ENCODE data around the gene NEDD4. TPM values are rescaled to one million over a fixed set of nuclear protein-coding genes. Genes with fewer than 3 reads are reported as not detected.
"Not testable (repeated sequence)": the region's sequence is repeated elsewhere in the genome, so short reads cannot be mapped to it uniquely, and the experiment has no call there.

Gene NEDD4
- polyA plus RNA-seq, 3 donors, result 14.7 to 17.1 (median 15.2) TPM

- DNase-seq (ENCODE audit: low read depth in 3 of 3, low spot score in 2 of 3), result not testable (repeated sequence)
These were observed 13.6 kb upstream of the NEDD4 start for GRCh38 chr15:56007053-56007452.

GRCh38 chr15:56006371-56006770, 13.0 kb upstream of the NEDD4 start:
- DNase-seq (ENCODE audit: low read depth in 3 of 3, low spot score in 2 of 3), result not testable (repeated sequence)

DNA sequence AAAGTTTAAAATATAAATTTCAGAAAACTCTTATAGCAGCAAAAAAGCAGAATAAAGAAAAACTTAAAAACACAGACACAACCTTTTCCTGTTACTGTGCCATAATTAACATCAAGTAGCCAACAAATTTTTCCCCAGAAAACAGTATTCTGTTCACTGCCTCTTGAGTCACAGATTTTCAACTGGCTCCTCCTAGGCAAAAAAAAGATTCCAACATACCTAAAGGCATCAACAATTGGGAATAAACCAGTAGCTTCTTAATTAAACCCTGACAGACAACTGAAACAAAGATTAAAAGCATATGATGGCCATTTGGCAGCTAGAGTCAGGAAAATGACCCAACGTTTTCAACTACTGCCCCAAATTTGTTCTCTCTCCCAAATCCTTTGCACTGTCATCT, 10.9 kb upstream of the NEDD4 start:
- DNase-seq (ENCODE audit: low read depth in 3 of 3, low spot score in 2 of 3), result not testable (repeated sequence)

DNA sequence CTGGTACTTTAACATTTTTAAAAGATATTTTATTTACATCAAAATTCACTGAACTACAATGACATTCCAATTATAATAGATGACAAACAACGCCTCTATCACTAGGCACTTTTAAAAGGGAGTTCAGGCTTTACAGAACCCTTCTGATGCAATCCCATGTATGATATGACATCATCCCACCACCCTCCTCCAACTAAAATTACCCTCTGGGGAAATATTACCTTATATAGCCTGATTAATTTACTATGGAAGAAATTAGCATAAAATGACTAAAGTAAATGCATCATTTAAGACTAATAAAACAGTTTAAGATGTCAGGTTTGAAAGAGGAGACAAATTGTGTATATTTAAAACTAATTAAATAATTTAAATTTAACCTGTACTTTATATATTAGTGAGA, 10.4 kb upstream of the NEDD4 start:
- not testable (repeated sequence) for DNase-seq (ENCODE audit: low read depth in 3 of 3, low spot score in 2 of 3)

GRCh38 chr15:56003277-56003676, 9.9 kb upstream of the NEDD4 start:
- not testable (repeated sequence) for DNase-seq (ENCODE audit: low read depth in 3 of 3, low spot score in 2 of 3)

- no peak for DNase-seq (ENCODE audit: low read depth in 3 of 3, low spot score in 2 of 3)
These were observed 8.2 kb upstream of the NEDD4 start for GRCh38 chr15:56001471-56002078.

DNA sequence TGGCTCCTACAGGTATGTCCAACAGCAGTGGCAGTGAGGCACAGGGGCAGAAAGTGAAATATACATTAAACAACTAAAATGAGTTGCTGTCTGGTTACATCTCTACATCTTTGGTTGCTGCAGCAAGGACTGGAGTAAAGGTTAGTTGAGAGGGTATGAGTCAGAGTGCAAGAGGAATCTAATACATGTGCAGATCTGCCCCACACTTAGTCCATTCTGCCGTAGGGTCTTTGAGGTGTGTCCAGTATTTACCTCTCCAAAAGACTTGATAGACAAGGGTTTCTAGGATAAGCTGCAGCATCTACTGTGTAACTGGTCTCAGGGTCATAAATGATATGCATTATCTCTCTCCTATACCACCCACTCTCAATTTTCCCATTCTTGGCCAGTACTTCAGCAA, 6.2 kb upstream of the NEDD4 start:
- no peak for DNase-seq (ENCODE audit: low read depth in 3 of 3, low spot score in 2 of 3)

GRCh38 chr15:55998478-55998877, 5.1 kb upstream of the NEDD4 start:
- DNase-seq (ENCODE audit: low read depth in 3 of 3, low spot score in 2 of 3), result no peak

DNA sequence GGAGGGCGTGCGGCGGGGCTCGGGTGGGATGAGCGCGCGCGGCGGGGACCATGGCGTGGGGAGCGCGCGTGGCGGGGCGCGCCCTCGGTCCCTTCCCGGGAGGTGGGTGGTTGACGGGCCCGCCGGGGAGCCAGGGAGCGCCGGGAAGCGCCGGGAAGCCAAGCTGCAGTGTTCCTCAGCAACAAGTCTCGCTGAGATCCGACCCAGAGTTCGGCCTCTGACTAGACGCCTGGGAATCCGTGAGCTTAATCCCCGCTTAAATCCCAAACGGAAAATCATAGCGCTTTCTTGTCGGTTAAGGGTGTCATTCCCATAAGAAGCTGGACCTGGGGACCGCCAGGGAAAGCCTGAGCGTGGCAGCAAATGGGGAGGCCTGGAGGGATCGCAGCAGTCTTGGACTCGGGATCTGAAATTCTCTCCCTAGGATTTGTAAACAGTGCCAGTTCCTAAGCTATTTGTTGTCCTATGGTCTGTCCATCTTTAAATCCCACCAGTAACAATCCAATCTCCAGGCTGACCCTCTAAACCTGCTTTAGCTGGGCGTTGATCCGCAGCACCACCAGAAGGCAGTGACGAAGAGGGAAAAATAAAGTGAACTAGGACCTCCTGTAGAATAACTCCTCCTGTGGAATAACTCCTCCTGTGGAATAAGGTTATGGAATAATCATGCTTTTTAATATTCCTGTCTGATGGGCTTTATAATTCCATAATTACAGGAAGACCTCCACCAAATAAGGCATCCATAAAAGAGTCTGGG, 570 bp upstream of the NEDD4 start:
- DNase-seq (ENCODE audit: low read depth in 3 of 3, low spot score in 2 of 3), result peak; percentile 36 to 47 (median 37)

DNA sequence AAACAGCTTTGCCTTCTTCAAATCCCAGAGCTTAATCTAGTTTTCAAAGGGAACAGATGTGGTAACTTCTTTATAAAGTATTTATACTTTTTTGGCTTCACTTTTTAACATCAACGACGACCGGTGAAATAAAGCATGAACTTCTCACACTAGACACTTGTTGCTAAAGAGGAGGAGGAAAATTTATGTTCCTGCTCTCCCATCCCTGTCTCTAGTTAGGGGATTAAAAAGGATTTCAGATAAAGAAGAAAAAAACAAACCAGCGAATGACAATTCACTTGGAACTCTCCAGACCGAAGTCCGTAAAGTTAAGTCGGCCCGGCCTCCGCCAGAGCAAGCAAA, 672 bp downstream of the NEDD4 start:
- DNase-seq (ENCODE audit: low read depth in 3 of 3, low spot score in 2 of 3), result peak in 2 of 3 donors; percentile 7 to 25

DNA sequence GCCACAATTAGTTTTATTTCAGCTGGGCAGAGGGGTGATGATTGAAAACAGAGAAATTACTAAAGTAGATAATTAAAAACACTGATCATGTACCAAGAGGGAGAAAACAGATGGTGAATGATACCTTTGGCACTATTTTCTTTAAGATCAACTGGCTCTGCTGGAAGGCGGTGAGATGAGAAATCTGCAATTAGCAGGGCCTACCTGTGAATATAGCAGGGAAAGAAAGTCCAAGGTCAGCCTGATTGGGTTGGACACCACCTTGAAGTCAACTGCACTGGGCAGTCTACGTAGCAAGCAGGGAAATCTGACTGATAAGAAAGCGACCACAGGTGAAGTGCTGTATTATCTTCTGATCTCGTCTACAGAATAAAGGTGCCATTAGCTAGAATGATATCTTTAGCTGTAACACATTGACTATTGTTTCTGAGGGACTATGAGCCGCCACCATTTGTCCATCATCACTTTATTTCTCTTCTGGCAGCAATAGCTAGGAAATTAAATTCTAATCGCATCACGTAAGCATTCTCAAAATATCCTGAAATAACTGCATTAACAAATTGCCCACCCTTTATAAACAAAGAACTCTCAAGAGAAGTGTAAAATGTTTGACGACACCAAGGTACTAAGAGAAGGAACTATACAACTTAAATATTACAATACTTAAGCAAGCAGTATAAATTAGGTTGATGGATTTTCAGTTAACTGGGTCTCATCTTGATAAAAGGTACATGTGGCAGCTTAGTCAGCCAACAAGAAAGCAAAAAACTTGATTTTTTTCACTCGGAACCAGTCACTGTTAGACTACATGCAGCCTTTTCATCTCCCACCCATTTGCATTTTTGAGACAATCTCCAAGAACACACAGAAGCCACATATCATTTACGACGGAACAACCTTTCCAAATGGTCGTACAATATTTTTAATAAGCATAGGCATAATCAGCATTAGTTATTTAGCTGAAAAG, 1.3 kb downstream of the NEDD4 start:
- no peak for DNase-seq (ENCODE audit: low read depth in 3 of 3, low spot score in 2 of 3)

DNA sequence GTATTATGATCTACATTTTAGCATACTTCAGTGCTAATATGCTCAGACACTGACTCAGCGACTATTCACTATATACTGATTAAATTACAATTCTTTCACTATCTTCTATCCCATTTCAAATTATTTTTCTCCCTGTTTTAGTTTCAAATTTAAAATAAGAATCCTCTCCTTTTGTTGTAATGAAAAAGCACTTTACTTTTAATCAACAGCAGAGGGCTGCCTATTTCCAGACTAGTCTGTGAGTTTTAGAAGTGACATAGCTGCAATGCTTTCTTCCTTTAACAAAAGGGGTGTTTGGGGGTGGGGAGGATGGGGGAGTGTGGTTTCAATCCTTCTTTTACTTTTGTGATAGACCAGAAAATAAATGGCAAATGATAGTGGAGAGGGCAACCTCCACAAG, 2.4 kb downstream of the NEDD4 start:
- DNase-seq (ENCODE audit: low read depth in 3 of 3, low spot score in 2 of 3), result no peak

DNA sequence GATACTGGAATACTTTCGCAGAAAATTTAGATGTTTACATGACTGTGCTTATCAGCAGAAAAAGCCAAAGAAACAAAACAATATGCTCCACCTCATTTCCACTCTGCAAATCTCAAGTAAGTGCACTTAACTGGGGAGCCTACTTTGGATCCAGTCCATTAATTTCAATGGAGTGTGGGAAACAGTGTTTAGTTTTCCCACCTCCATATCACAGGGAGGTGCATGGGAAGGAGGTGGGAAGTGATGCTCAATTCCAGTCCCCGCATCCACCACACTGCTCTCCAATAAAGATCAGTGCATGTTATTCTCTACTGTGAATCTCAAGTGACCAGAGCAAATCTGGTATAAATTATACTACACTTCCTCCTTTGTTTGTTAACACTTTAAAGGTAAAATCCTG, 2.9 kb downstream of the NEDD4 start:
- no peak for DNase-seq (ENCODE audit: low read depth in 3 of 3, low spot score in 2 of 3)

- no peak for DNase-seq (ENCODE audit: low read depth in 3 of 3, low spot score in 2 of 3)
These were observed 4.0 kb downstream of the NEDD4 start for GRCh38 chr15:55989383-55989782.

GRCh38 chr15:55981582-55982249, 11.7 kb downstream of the NEDD4 start:
- no peak for DNase-seq (ENCODE audit: low read depth in 3 of 3, low spot score in 2 of 3)

DNA sequence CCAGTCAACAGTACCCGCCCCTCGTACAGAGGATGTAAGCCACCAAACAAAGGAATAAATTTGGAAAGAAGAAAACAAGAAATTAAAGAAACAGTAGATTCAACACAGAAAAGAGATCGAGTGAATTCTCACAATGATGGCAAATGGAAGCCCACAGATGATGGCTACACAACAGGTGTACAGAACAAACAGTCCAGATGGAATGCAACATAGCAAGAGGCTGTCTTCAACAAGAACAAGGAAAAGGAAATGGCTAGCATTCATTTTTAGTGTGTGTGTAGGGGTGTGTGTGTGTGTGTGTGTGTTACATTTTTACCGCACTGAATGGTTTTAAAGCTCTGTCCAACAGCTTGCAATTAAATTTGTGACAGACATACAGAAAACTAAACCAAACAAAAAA, 12.9 kb downstream of the NEDD4 start:
- DNase-seq (ENCODE audit: low read depth in 3 of 3, low spot score in 2 of 3), result no peak

DNA sequence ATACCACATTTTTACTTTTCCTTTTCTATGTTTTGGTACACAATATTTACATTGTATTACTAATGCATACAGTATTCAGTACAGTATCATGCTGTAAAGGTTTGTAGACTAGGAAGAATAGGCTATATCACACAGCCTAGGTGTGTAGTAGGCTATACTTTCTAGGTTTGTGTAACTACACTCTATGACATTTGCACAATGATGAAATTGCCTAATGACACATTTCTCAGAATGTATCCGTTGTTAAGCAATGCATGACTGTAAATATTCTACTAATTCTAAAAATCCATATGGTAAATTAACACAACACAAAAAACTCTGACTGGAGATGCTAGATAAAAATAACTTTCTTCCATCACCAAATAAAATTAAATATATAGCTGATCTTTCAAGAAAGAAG, 16.2 kb downstream of the NEDD4 start:
- DNase-seq (ENCODE audit: low read depth in 3 of 3, low spot score in 2 of 3), result no peak

GRCh38 chr15:55970286-55970685, 23.1 kb downstream of the NEDD4 start:
- DNase-seq (ENCODE audit: low read depth in 3 of 3, low spot score in 2 of 3), result no peak

- DNase-seq (ENCODE audit: low read depth in 3 of 3, low spot score in 2 of 3), result no peak
These were observed 23.8 kb downstream of the NEDD4 start for GRCh38 chr15:55969582-55969981.

DNA sequence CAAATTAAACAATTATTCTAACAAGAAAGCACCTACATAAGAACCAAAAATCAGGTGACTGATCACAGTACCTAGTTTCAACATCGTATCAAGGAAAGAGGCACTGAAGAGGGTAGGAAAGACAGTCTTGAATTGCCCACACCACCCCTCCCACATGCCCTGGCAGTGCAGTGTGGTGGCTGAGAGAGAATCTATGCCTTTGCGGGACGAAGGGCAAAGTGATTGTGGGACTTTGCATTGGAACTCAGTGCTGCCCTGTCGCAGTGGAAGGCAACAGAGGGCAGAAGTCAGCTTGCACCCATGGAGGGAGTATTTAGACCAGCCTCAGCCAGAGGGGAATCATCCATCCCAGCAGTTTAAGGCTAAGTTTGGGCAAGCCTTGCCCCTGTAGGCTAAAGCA, 24.5 kb downstream of the NEDD4 start:
- DNase-seq (ENCODE audit: low read depth in 3 of 3, low spot score in 2 of 3), result no peak

- DNase-seq (ENCODE audit: low read depth in 3 of 3, low spot score in 2 of 3), result no peak
These were observed 28.3 kb downstream of the NEDD4 start for GRCh38 chr15:55965091-55965490.

Measured in right renal cortex interstitium (tissue), 3 donors.